HT1080 (cell line): ENCODE data around the gene SCYGR8. TPM values are rescaled to one million over a fixed set of nuclear protein-coding genes. Genes with fewer than 3 reads are reported as not detected.

Experiments used
- small RNA-seq: library from RNA; depleted of rRNA; stranded (forward); fragments of <200 nt; gene quantifications from one replicate; pipeline ENCODE3, GENCODE V24; 2014
- total RNA-seq: library from RNA; depleted of rRNA; stranded (reverse); fragments of >200 nt; shearing (Covaris generic); gene quantifications from 2 replicates; pipeline ENCODE4 v1.2.3, GENCODE V29; 2014; rRNA removed

Gene SCYGR8
- total RNA-seq, 1 experiment from 2014 or later, result not detected

Small RNA genes lying within 50 kb of the gene (small RNA-seq; reads per million reads assigned to genes)
- gene RNA5SP121 (not detected), gene SNRPGP8 (not detected)

Other genes starting within 250 kb of the SCYGR8 start
- not detected in 2 replicates for gene SCYGR2, start 147.0 kb upstream of the SCYGR8 start, total RNA-seq
- gene SCYGR3, start 131.1 kb upstream of the SCYGR8 start, total RNA-seq, result not detected in 2 replicates
- not detected in 2 replicates for gene SCYGR4, start 128.4 kb upstream of the SCYGR8 start, total RNA-seq
- not detected in 2 replicates for gene SCYGR5, start 79.1 kb upstream of the SCYGR8 start, total RNA-seq
- not detected in 2 replicates for gene SLC19A3, start 27.9 kb upstream of the SCYGR8 start, total RNA-seq
- gene SCYGR6, start 21.1 kb upstream of the SCYGR8 start, total RNA-seq, result not detected in 2 replicates
- gene SCYGR7, start 17.6 kb upstream of the SCYGR8 start, total RNA-seq, result not detected in 2 replicates
- gene CCL20, start 67.9 kb downstream of the SCYGR8 start, total RNA-seq, result 0.23 and 0.92 TPM in 2 replicates
- gene DAW1, start 125.7 kb downstream of the SCYGR8 start, total RNA-seq, result 0.17 TPM in 1 of 2 replicates, not detected in the other